RCC 7860 (cell line): ENCODE results near the gene BMF.

Experiments
- DNase-seq: peaks from one replicate; pipeline ENCODE4 v3.0.0-alpha.2; 2015; ENCODE audit warnings: low spot score
- FAIRE-seq: peaks from 2 replicates; lab custom pipeline; 2012; peaks lifted over from hg19 to GRCh38; lab: Jason Lieb, UNC

The BMF gene

DNA sequence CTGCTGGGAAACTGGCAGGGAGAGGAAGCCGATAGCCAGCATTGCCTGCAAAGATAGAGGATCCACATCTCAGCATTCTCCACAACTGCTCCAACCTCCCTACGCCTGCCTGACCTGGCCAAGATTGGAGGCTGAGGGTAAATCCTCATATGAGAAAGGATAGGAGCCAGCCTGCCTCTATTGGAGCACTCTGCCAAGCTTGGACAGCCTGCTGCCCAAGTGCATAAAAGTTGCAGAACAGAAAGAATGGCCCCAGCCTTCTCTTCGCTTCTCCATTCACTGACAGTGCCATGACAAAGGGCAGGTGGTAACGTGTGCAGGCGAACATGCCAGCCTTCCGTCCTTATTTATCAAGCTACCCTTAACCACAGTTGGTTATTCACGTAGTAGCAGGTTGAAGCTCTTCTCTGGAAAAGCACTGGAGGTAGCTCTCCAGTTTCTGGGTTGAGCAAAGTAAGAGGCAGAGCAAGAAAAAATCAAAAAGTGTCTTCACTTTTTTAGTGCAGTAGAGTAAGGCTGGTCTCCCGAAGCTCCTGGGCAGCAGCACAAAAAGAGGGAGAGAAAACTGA is 4.3 kb downstream of the BMF start:
- no peak for DNase-seq
- FAIRE-seq, result no peak

DNA sequence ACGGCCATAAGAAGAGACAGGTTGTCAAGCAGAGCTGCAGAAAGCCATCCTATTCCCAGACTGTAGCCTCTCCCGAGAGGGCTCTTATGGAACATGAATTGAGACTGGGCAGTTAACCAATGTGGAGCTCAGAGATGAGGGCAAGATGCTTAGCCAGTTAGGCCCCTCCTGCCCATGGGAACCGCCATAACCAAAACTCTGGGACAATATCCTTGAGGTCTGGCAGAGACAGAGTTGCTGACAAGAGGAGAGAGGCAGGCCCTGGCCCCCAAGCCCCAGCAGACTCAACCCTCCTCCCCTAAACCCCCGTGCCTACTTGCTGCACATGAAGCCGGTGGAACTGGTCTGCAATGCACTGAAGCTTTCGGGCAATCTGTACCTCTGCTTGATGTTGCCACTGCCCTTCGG is 4.8 kb downstream of the BMF start:
- DNase-seq, result no peak
- FAIRE-seq, result no peak

DNA sequence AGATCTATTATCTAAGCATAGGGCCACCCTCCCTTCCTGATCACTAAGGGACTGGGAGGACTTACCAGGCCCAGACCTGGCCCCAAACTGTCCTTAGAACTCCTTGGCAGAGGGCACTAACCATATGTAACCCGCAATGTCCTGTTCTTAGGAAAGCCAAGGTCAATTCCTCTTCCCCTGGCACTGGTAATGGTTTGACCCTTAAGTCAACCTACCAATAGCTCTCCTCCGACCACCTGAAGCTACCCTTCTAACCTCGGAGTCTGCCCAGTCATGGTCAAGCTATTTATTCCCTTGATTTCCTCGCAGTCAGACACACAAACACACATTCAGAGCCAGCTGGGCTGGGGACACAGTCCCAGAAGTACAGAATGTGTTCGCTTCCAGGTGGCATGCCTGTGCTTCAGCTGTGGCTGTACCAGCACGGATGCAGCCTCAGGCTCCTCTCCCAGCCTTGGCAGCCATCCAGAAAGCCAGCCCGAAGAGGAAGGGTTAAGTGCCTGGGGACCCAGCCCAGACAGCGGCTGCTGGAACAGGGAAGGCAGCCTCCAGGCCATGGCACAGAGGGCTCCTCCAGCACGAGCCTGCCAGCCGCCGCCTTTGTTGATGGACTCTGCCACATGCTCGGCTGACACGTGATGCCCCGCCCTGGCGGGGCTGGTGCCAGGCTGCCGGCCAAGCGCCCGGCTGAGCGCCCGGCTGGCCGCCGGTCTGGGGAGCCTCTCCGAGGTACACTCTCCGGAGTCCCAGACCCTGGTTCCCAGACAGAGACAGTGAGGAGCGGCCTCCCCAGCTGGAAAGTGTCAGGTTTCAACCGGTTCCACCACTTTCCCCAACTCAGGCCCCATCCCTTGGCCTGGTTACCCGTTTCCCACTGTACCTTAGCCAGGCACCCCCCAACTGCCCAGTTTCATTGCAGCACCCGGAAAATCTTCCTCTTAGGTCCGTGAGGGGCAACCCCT is 5.5 kb downstream of the BMF start:
- FAIRE-seq (no peak), DNase-seq (no peak)

DNA sequence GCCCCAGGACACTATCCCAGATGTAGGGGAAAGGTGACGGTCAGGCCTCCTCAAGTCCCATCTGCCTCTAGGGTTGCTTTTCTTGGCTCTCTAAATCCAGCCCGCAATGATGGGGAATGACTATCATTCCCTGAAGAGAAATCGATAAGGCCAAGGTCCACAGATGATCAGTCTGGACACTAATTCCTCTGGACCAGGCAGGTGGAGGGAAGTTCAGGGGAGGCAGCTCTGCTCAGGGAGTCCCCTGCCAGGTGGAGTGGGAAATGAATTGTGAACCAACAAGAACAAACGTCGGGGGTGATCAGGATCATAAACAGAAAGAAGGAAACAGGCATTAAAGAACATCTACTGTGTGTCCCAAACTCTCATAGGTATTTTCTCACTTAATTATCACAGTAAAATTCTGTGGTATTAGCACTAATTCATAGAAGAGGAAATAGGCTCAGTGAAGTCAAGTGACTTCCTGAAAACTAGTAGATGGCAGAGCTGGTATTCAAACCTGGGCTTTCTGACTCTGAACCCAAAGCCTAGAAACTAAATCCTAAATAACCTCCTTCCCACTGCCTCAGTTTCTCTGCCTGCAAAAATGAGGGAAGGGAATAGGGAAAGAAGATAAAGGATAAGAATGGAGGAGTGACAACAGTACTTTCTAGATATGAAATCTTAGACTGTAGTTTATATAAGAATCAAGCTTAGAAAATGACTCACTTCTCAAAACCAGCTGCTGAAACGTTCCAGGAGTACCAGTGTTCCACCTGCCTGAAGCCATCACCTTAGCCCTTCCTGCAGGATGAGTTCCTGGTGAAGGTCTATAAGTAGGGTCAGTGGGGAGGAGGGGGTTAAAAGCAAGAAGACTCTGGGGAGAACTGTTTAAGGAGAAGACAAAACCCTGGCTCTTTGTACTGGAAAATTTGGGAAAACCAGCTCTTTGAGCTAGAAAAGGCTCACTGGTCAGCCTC is 7.5 kb downstream of the BMF start:
- FAIRE-seq (no peak), DNase-seq (no peak)

DNA sequence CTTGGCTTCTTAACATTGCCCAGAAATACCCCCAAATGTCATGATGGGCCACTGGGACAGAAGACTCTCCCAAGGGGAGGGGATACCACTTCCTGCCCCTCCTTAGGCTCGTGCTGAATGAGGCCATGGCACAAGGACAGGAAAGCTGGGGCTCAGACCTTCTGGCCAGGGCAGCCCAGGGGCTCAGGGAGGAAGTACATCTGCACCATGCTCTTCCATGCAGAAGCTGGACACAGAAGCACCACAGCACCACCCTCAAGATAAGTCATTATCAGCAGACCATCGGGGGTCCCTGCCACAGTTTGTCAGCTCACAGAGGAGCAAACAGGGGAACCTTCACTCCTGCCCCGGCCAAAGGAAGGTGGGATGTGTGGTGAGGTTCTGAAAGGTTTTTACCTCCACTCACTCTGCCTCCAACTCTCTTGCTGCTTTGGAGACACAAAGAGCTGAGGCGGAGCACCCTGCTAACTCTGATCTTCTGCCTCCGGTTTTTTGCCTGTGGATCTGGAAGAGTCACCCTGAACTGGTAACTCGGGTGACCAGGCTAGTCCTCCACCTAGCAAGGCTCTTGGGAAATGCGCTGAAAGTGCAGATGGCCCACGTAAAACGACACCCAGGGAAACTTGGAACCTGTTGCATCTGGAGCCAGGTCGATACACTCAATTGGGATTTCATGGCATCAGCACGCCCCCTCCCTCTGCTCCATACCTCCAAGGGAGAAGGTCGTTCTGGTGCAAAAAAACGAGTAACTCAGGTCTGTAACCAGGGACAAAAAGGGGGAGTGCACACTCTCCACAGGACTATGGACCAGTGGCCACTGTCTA is 8.3 kb downstream of the BMF start:
- no peak for DNase-seq
- FAIRE-seq, result no peak

DNA sequence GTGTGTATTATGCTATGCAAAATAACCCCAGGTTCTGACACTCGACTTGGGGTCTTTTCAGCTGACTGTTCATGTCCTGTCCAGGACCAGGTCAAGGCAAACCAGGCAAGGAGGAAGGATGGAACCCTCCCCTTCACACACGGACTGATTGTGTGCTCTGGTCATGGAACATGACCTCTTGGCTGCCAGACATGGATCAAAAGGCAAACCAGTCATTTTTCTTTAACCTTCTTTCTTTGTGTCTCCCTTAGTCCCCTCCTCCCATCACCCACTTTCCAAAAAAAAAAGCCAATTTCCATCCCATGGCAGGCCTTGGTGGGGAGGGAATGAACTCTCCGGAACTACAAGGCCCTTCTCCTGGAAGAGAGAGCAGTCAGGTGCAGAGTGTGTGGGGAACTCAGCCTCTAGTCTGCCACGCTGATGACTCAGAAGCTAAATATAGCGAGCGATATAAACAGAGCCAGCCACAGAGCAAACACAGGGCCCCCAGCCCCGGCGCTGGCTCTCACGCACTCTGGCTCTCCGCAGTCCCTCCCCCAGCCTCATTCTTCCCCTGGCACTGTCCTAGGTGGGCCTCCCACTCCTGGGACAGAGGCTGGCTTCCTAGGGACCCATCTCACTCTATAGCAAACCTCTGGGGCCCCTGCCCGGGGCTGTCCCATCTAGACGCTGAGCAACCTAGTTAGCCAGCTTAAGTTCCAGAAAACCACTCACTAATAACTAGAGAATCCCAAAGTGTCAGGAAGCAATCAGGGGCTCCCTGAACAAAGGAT is 10.0 kb downstream of the BMF start:
- FAIRE-seq (peak; percentile 75), DNase-seq (peak; percentile 83)

GRCh38 chr15:40097968-40098476 is 10.7 kb downstream of the BMF start:
- no peak for DNase-seq
- no peak for FAIRE-seq

DNA sequence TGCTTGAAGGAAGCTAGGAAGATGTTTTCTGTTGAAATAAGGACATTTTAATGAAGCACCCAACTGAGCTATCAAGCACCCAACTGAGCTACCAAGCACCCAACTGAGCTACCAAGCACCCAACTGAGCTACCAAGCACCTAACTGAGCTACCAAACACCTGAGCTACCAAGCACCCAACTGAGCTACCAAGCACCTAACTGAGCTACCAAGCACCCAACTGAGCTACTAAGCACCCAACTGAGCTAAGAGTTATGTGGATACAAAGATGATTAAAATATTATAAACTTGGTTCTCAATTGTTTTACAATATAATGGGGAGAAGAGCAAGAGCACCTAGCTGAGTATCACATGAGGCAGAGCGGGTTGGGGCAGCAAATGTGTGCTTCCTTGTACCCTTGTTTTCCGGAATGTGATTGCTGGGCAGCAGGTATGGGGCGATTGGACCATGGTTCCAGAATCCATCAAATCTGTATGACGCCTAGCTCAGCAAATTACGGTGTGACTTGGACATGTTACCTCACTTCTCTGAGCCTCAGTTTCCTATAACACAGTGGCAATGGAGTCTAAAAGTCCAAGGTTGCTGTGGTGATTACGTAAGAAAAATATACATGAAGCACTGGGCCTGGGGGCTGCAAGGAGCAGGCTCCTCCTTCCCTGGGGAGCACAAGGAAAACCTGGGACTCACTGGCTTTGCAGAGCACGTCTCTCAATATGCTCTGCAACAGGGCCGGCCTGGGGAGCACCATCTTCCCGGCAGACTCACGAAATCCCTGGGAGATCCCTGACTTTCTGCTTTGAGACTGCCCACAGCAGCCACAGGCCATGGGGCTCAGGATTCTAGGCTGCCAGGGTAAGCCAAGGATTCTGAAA is 11.3 kb downstream of the BMF start:
- FAIRE-seq, result no peak
- no peak for DNase-seq

- DNase-seq (no peak), FAIRE-seq (no peak)
Observed at GRCh38 chr15:40096094-40096891, 12.4 kb downstream of the BMF start.

GRCh38 chr15:40095371-40096093 is 13.1 kb downstream of the BMF start:
- DNase-seq (no peak), FAIRE-seq (no peak)

DNA sequence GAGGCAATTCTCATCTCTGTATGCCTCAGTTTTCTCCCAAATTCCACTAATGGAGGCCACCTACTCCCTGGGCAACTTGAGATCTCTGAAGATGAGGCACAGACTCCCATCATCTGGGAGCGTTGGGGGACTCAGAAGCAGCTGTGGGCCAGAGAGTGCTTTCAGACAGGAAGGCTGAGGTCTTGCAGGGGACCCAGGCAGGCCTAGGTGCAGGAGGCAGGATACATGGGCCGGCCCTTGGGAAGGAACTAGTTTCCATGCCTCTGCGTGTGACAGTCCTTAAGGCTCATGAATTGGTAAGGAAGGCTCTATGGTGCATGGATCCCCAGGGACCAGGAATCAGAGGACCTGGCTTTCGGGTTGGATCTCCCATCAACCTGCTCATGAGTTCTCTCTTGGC is 14.5 kb downstream of the BMF start:
- no peak for DNase-seq
- FAIRE-seq, result no peak

- DNase-seq (no peak), FAIRE-seq (no peak)
Observed at GRCh38 chr15:40092979-40093869, 15.5 kb downstream of the BMF start.

DNA sequence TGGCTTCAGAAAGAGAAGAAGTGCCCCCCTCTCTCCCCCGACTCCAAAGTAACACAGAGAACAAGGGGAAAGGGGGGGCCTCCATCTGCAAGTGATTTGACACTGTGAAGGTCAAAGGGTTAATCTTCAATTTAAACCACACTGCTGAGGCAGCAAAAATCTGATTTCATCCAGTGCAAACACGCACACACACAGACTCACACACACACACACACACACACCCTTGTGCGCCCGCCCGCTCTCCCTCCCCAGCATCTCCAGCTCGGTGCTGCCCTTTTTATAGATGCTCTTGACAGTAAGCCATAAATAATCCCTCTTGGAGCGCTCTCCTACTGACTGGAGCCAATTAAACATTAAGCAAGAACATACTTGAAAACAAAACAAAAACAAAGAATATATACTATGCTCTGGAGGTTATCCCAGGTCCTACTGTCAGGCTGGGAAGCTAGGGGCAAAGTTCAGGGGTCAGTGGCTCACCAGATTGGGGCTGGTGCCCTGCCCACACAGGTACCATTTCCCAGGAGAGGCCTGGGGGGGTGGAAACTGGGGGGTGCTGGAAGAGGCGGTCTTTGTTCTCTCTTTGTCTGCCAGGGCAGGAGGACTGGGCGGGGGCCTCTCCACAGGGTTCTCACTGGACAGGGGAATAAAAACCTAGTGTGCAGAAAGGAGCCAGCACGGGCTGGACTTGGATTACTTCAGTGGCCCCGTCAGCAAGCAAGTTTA is 16.3 kb downstream of the BMF start:
- FAIRE-seq, result no peak
- DNase-seq, result no peak

GRCh38 chr15:40091861-40092255 is 16.8 kb downstream of the BMF start:
- DNase-seq (no peak), FAIRE-seq (no peak)

GRCh38 chr15:40090774-40091455 is 17.8 kb downstream of the BMF start:
- FAIRE-seq, result no peak
- DNase-seq, result no peak
